UCSD-AML1 (cell line): ENCODE measurements around the gene GLS.
"Not testable (repeated sequence)": the region's sequence is repeated elsewhere in the genome, so short reads cannot be mapped to it uniquely, and the experiment has no call there.

Experiments
- DNase-seq: peaks from one replicate; lab custom pipeline; 2025; ENCODE audit not compliant: unreplicated experiment; lab: John Stamatoyannopoulos, UW

The GLS gene

DNA sequence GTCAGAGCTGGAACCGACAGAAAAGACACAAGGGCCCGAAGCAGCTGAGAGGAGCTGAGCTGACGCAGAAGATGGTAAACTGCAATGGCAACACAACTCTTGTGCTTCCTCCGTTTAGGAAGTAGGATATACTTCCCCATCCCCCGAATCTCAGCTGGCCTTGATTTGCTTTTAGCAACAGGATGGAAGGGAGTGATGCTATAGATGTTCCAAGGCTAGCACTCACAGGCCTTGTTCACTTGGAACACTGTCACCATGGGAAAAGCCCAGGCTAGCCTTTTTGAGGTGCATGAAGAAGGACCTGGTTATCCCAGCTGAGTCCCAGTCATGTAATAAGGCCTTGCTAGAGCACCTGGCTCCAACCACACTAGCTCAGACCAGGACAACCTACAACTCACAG, 107.3 kb downstream of the GLS start:
- no peak for DNase-seq

DNA sequence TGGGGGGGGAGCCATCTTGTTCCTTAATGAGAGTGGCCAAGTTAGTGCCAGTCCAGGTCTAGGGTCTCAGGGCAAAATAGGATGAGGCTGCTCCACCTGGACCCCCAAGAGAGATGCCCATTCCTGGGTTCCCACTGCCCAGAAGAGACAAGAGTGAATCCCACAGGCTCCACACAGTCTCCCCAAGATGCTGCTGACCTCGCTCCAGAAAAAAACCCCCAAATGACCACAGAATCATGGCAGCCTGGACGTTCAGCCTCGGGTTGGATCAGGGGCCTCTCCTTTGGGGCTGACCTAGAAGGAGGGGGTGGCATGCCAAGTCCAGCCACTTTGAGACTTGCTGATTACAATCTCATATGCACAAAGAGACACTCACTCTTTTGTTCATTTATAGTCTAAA, 108.3 kb downstream of the GLS start:
- no peak for DNase-seq

DNA sequence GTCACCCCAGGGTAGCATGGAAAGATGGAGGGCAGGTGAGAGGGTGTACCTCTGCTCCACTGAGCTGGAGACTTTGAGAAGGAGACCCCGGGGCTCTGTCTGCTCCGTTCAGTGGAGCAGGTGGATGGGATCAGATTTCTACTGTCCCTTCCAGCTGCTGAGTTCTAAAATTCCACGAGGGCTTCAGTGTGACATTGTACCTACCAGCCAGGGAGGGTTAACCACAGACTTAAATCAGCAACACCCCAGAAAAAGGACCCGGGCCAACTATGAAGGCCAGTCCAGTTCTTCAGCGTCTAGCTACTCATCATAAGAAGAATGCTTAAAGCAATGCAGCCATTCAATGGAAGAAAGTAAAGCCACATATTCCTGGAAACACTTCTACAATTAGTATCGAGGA, 109.5 kb downstream of the GLS start:
- no peak for DNase-seq

DNA sequence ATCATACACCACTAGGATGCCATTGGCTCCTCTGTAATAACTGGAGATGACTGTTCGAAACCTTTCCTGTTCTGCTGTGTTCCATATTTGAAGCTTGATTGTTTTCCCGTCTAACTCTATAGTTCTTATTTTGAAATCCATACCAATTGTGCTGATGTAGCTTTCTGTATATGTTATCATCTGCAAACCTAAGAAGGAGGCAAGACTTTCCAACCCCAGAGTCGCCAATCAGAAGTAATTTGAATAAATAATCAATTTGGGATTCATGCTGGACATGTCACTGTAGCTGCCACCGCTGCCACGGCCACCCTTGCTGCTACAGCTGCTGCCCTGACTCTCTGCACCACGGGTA, 112.6 kb downstream of the GLS start:
- DNase-seq = no peak

DNA sequence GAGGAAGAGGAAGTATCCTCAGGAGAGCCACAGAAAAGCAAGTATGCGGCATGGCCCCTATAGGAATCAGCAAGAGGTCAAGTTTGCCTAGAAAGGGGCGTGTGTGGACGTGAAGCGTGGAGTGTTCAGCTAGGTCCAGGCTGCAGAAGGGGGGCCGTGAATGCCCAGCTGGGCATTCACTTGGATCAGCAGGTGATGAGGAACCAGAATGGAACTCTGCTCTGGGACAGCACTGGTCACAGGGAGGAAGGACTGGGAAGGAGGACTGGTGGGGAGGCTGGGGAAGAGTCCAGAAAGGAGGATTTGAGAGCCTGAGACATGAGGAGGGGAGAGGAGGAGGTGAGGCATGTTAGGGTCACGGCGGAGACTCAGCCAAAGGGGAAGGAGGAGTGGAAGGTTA, 113.5 kb downstream of the GLS start:
- DNase-seq = no peak

DNA sequence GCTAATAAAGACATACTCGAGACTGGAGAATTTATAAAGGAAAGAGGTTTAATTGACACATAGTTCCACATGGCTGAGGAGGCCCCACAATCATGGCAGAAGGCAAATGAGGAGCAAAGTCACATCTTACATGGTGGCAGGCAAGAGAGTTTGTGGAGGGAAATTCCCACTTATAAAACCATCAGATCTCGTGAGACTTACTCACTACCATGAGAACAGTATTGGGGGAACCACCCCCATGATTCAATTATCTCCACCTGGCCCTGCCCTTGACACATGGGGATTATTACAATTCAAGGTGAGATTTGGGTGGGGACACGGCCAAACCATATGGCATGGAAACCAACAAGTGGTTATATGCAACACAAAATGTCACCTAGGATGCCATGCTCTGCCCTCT, 114.7 kb downstream of the GLS start:
- not testable (repeated sequence) for DNase-seq

DNA sequence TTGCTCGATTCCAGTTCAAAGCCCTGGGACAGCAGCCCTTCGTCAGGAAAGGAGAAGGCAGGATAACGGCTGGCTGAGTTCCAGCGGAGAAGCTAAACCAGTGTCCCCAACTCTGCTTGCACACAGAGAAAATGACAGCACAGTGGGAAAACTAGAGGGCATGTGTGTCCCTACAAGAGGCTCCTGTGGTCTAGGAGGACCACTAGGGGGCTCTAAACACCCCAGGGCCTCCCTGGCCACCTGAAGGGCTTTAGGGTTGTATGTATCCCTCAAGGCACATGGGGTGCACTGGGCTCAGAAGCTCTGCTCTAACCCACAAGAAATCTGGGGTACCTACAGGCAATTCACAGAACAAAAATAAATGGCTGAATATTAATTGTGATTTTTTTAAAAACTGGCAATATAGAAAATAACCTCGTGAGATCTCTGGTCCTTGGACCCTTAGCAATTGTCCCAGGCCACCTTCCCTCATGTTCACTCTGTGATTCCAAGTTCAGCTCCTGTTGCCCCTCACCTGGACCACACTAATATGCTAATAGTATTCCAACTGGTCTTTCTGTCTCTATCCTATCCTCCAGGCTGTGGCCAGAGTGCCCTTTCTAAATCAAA, 115.8 kb downstream of the GLS start:
- DNase-seq = peak; percentile 28

DNA sequence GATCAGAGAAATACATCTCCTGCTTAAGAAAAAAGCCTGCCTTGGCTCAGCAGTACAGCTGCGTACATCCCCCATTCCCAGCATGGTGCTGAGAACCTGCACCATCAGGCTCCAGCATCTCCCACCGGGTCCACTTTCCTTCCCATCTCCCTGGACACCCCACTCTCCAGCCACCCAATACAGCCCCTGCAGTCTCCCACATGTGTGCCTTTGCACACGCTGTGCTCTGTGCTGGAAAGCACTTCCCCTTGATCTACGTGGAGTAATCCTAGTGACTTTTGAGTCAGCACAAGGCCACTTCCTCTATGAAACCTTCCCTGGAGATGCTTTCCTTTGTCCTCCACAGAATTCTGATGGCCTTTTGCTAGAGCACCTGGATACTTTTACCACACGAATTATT, 116.3 kb downstream of the GLS start:
- DNase-seq = no peak

DNA sequence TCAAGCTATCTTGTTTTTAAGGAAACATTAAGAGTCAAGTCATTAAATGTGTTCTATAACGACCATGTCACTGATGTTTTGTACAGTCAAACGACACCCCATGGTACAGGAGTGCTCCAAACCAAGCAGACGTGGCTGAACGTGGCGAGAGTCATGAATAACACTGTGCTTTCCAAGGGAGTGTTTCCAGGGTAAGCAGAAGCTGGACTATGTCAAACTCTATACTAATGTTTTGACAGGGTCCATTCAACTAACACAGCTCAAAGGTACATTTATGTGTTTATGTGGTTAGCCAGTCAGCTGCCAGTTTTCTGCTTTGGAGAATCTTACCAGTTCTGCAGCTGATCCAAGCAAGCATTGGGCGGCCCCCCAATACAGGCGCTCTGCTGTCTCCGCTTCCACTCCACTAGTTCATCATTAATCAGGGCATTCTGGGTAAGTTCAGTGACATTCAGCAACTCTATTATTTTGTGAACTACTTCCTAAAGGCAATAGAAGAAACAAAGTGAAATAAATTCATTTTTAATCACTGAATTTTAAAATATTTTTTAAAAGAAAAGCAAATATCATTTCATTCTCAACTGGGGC, 117.0 kb downstream of the GLS start:
- DNase-seq = no peak

DNA sequence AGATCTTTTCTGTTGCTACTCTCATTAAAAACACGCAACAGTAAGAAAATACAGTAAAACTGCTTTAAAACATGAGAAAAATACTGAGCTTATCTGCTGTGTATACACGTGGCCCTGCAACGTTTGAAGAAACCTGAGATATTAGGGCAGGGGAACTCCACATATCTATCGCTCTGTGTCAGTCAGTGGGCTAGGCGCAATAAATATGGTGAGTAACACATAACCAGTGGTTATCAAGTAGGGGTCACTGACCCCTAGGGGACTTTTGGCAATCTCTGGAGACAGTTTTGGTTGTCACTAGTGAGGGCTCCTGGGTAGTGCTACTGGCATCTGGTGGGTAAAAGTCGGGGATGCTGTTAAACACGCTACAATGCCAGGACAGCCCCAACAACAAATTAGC, 118.4 kb downstream of the GLS start:
- DNase-seq = no peak

DNA sequence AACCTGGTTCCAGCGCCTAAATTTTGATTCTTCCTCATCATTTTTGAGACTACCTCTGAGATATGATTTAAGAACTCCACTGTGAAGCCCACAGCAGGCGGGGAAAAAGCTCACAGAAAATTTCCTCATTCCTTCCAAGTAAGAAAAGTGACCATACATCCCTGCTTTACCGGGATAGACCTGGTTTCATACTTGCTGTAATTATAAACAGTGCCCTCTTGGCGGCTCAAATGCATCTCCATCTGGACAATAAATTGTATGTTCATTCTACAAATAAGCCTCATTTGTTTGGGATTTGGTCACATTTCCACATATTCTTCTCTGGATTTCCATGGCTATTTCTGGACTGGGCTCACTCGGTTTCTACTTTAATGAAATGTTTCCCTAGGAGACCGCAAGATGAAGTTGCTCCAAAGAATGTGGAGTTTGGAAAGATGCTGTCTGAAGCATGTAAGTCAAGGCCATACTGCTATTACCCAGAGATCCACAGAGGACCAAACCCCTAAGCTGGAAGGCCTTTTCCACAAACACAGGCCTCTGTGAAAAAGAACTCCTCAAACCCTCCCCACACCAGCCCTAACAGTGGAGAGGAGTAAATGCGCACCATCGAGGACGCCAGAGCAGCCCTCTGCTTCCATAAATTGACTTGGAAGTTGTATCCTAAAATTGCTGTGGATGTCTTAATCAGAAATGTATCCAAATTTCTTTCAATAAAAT, 119.5 kb downstream of the GLS start:
- no peak for DNase-seq

DNA sequence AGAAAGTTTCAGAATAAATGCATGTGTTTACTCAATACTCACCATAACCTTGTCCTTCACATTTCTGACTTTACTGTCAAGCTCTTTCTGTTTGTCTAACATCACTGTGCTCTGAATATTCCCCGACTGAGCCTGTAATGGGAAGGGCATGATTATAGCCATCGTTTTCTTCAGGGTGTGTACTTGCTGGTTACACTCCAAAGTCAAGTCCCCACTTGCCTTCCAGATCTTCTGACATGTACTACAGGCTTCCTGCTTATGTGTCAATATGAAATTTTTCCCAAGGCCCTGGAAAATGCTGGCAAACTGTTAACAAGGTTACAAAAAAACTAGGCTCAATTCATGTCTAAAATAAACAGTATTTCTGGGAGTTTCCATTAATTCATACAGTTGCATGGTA, 120.4 kb downstream of the GLS start:
- DNase-seq = no peak

DNA sequence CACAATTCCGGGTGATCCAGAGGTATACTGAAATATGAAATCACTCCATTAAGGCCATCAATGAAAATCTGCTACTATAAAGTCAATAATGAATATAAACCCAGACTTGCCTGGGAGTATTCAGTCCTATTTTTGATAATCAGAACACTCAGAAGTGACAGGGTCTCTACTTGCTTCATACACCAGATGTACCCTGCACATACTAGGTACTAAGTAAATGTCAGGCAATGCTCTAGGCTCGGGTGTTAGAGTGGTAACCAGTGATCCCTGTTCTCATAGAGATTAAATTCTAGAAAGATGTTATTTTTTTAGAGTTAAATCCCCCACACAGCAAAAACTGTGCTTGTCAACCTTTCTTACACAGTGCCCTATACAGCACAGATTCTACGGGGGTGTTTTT, 121.0 kb downstream of the GLS start:
- DNase-seq = no peak

DNA sequence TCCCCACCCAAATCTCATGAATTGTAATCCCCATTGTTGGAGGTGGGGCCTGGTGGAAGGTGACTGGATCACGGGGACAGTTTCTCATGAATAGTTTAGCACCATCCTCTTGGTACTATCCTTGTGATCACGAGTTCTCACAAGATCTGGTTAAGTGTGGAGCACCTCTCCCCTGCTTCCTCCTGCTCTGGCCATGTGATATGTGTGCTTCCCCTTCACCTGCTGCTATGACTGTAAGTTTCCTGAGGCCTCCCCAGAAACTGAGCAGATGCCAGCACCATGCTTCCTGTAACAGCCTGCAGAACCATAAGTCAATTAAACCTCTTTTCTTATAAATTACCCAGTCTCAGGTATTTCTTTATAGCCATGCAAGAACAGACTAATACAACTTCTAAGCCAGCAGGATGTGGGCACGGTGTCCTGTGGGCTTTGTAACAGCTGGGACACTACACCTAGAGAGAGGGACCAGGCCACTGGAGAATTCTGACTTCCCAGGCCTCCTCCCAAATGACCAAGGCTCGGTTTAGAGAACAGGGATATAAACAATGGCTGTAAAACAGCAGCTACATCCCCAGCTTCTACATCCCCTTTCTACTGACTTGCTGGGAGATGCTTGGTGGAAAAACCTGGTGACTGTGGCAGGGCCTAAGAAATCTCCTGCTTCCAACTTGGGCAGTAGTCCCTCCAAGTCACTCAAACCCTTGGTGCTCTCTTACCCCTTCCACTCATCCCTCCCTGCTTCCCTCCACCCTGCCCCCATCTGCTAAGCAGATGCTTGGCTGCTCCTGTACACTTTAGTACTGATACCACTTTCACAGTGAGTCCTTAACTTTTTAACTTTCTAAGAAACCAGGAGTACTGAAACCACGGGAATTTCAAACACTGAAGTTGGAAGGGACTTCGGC, 123.0 kb downstream of the GLS start:
- DNase-seq = no peak

DNA sequence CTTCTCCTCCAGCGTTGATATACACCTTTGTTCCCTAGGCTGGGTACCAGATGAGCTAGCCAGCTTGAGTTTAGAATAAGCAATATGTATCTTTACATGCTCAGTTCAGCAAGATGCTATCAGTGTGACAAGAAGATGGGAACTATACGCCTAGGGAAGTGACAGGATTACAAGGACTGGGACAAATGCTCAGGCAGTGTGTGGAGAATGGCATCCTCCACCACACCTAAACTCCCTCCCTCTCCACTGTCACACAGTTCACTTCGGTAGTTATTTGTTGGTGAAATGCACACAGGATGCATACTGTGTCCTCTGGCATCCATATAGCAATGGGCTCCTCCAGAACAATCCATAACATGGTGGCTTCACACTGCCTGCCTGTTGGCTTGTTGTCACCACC, 125.7 kb downstream of the GLS start:
- no peak for DNase-seq

DNA sequence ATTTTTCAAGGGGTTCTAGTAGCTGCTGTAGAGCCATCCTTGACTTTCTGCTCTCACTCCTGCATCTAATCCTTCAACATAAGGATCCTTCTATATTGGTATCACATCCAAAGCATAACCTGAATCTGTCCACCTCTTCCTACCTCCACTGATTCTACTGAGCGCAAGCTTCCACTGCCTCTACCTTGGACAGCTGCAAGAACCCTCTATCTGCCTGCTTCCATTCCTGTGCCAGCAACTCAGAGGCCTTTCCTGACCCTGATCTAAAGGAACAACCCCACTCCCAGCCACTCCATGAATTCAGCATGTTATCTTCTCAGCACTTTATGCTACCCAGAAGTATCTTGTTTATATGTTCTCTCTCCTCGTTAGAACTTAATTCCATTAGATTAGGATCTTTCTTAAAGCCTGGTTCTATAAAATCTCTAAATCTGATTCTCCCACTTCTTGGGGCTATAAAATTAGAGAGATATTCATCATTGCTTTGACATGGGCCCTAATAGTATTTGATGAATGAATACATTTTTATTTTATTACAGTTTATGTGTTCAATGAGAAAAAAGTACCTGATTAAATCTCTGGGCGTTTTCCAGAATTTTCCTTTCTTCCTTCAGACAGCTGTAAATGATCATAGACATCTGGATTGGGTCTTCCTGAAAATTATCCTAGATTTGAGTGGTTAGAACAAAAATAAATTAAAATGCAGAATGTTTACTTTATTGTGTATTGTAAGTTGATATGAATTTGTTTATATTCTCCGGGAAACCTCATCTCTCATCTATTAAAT, 126.6 kb downstream of the GLS start:
- no peak for DNase-seq

DNA sequence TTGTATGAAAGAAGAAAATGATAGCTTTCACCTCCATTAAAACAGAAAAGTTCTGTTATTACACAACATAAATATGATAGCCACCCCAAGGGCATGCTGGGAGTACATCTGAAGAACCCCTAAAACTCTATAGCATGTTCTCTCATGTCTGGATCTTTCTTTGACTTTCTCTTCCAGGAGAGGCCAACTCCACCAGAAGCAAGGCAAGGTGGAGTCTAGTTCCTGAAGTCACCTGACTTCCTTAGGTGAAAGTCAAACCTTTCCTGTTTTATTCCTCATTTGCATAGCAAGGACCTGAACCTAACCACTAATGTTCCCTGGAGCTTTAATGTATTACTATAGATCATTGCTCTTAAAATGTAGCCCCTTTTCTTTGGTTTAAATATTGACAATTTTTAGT, 127.7 kb downstream of the GLS start:
- DNase-seq = no peak

DNA sequence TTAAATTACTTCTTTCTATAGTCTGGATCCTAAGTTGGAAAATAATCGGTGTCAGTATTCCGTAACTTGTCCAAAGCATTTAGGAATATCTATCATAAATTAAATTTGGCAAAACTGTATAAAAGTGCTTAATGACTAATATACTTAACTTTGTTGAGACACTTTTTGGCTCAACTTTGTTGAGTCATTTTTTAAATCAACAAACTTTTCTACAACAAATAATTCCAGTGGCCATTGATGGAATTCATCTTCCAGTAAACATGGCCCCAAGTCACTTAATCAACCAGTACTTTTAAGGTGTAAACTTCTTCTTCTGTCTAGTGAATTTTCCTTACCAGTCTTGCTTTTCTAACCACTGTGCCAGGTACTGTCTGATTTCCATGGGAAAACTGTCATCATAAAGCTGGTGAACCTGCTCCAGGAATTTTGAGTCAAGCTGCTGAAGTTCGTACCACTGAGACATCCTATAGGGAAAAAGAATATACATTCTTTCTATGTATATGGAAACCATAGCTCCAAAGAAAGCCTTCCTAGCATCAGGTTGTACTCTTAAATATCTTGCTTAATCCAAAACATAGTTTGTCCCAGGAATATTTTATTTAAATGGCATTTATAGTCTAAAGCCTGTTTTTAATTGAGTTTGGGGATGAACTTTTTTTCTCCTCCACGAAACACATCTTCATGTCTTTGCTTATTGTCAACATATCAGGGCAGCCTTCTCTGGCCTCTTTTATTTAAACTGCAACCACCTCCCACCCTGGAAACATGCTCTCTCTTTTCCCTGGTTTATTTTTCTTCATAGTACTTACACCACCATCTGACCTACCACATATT, 129.1 kb downstream of the GLS start:
- no peak for DNase-seq

DNA sequence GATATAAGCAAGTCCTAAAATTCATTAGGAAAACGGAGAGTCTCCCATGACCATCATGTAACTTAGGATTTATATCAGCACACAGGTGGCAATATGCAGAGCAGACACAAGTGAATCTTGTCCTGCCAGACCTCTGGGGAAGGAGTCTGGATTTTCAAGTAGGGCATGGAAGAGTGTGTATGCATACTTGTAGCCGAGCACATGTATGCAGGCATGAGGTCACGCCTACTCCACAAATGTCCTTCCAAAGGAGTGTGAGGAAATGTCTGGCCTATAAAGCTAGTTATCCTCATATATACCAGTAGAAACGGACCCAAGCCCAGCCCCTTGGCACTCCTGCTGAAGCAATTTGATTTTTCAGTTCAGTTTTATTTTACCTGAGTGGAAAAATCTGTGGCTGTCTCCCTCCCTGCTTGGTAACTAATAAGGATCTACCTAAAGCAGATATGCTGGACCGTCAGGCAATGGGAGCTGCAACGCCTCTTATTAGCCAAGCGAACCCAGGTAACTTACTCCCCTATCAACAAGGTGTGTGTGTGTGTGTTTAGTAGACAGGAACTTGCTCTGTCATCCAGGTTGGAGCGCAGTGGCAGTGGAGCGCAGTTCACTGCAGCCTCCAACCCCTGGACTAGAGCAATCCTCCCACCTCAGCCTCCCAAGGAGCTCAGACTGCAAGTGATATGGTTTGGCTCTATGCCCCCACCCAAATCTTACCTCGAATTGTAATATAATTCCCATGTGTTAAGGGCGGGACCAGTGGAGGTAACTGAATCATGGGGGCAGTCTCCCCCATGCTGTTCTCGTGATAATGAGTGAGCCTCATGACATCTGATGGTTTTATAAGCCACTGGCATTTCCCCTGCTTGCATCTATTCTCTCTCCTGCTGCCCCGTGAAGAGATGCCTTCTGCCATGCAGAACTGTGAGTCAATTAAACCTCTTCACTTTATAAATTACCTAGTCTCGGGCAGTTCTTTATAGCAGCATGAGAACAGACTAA, 130.6 kb downstream of the GLS start:
- DNase-seq = no peak
